Measurements from ENCODE around the gene GALNT4.

DNA sequence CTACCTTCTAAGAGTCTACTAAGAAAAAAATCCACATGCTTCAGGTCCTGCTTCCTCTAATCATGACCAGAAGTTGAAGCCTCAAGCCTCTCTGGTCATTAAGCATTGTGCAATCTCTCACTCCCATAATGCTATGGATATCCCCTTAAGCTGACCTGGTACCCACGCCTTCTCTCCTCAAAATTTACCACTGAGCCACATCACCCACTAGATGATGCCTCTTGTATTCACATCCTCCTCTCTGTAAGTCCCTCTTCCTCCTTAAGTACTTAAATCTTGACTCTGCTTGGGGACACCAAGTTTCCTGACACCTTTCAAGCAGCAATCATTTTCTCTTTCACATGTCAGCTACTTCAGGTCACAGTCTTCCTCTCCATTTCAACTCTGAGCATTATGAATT lies 9.8 kb downstream of the GALNT4 start:
- TF ChIP-seq SPI1 (IDR thresholded peaks at IDR 0.05; ENCODE audit: low read depth, low read length) (peak; percentile 39; the same call in 1 of the 2 replicates), POLR2A (IDR thresholded peaks at IDR 0.05; ENCODE audit: low read depth, low read length) (no peak)
